ENCODE measurements around the gene PEAK1. TPM values are rescaled to one million over a fixed set of nuclear protein-coding genes. Genes with fewer than 3 reads are reported as not detected.

Gene PEAK1
- total and polyA plus RNA-seq, 9 of the 15 experiments (the other 6 are each of a cell fraction or from before 2014, with no cell fraction given), result 0.99 to 22.4 (median 10.8) TPM

- TF ChIP-seq, protein P1, sequence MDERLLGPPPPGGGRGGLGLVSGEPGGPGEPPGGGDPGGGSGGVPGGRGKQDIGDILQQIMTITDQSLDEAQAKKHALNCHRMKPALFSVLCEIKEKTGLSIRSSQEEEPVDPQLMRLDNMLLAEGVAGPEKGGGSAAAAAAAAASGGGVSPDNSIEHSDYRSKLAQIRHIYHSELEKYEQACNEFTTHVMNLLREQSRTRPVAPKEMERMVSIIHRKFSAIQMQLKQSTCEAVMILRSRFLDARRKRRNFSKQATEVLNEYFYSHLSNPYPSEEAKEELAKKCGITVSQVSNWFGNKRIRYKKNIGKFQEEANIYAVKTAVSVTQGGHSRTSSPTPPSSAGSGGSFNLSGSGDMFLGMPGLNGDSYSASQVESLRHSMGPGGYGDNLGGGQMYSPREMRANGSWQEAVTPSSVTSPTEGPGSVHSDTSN (CRISPR knock-in tag; IDR thresholded peaks at IDR 0.05; ENCODE audit: low read depth), result no peak
- TF ChIP-seq, protein P1 (tag; conservative IDR thresholded peaks at IDR 0.05; ENCODE audit: low read depth), result peak; percentile 52
- TF ChIP-seq, protein P2, sequence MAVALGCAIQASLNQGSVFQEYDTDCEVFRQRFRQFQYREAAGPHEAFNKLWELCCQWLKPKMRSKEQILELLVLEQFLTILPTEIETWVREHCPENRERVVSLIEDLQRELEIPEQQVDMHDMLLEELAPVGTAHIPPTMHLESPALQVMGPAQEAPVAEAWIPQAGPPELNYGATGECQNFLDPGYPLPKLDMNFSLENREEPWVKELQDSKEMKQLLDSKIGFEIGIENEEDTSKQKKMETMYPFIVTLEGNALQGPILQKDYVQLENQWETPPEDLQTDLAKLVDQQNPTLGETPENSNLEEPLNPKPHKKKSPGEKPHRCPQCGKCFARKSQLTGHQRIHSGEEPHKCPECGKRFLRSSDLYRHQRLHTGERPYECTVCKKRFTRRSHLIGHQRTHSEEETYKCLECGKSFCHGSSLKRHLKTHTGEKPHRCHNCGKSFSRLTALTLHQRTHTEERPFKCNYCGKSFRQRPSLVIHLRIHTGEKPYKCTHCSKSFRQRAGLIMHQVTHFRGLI (CRISPR knock-in tag; IDR thresholded peaks at IDR 0.05), result no peak
- no peak for TF ChIP-seq PHB2 (IDR thresholded peaks at IDR 0.05; ENCODE audit: low read depth)
- TF ChIP-seq BRD4 (IDR thresholded peaks at IDR 0.05), result no peak
- TF ChIP-seq HDAC3 (IDR thresholded peaks at IDR 0.05; ENCODE audit: borderline replicate concordance, partially characterized antibody), result no peak
- no peak for TF ChIP-seq HMGN3 (IDR thresholded peaks at IDR 0.05; ENCODE audit: borderline replicate concordance, extremely low read depth, insufficient read length, low read depth, low read length)
- no peak for TF ChIP-seq GATA2 (CRISPR knock-in tag; IDR thresholded peaks at IDR 0.05)
- no peak for TF ChIP-seq HOMEZ (CRISPR knock-in tag; IDR thresholded peaks at IDR 0.05)
- no peak for TF ChIP-seq FOXP1 (CRISPR knock-in tag; IDR thresholded peaks at IDR 0.05)
- no peak for TF ChIP-seq ZNF79 (CRISPR knock-in tag; IDR thresholded peaks at IDR 0.05; ENCODE audit: low read depth)
- TF ChIP-seq SLC30A9 (CRISPR knock-in tag; IDR thresholded peaks at IDR 0.05), result no peak
- no peak for TF ChIP-seq KDM2B (CRISPR knock-in tag; IDR thresholded peaks at IDR 0.05)
- no peak for TF ChIP-seq MLX (CRISPR knock-in tag; conservative IDR thresholded peaks at IDR 0.05)
Measured at GRCh38 chr15:77296773-77297337, 123.0 kb downstream of the PEAK1 start (continued).

All from K562 (cell line).